Tibial nerve (tissue), 4 donors: ENCODE results near the gene PPCS.

ENCODE experiments used
- CTCF ChIP-seq, 5 experiments: fragments of 200-600 bp in 3 of 5; fragments of 450-650 bp in 2 of 5; sonication (generic) in 3 of 5; IDR thresholded peaks; one replicate each; pipeline ENCODE4 v1.5.1; 2016 to 2019; ENCODE audit warnings: antibody characterized with exemption in 5 of 5, mild to moderate bottlenecking in 3 of 5, moderate library complexity in 2 of 5
- EP300 ChIP-seq, 2 donors: sonication (generic); formaldehyde crosslinking; IDR thresholded peaks; one replicate each; pipeline ENCODE4 v1.6.1; 2017; ENCODE audit warnings: antibody characterized with exemption in 2 of 2, mild to moderate bottlenecking in 1 of 2

GRCh38 chr1:42422737-42423136, 33.6 kb upstream of the PPCS start:
- TF ChIP-seq CTCF (IDR thresholded peaks at IDR 0.05) (no peak), EP300 (IDR thresholded peaks at IDR 0.05) (no peak)
